SK-N-SH (cell line): ENCODE measurements around the gene FAXDC2.

Source experiments
- CHD2 ChIP-seq: fragments of 150-350 bp; IDR thresholded peaks from 2 replicates; pipeline ENCODE4 v1.6.1; 2018; ENCODE audit warnings: low read length; ENCODE audit not compliant: partially characterized antibody
- CTCF ChIP-seq: fragments of 200-600 bp; sonication (generic); IDR thresholded peaks from 2 replicates; pipeline ENCODE4 v1.6.1; 2017; ENCODE audit warnings: antibody characterized with exemption, mild to moderate bottlenecking, moderate library complexity
- EP300 ChIP-seq, 2 experiments: IDR thresholded peaks; 2 replicates each; pipeline versions ENCODE4 v1.4.0 to v1.6.1; 2012; ENCODE audit warnings: borderline replicate concordance in 1 of 2, low read depth in 1 of 2, low read length in 1 of 2
- EZH2phosphoT487 ChIP-seq: fragments of 200-600 bp; sonication (generic); IDR thresholded peaks from 2 replicates; pipeline ENCODE4 v1.6.1; 2017; ENCODE audit warnings: low read depth, mixed run types, mild to moderate bottlenecking, antibody characterized with exemption, moderate library complexity, borderline replicate concordance
- FOSL2 ChIP-seq: IDR thresholded peaks from 2 replicates; pipeline ENCODE4 v1.4.0; 2012; ENCODE audit warnings: low read depth, mild to moderate bottlenecking, moderate library complexity, borderline replicate concordance
- JUND ChIP-seq: IDR thresholded peaks from 2 replicates; pipeline ENCODE4 v1.4.0; 2012
- NRF1 ChIP-seq: IDR thresholded peaks from 2 replicates; pipeline ENCODE4 v1.6.1; 2012; ENCODE audit warnings: low read depth, mild to moderate bottlenecking, low read length
- POLR2AphosphoS5 ChIP-seq: IDR thresholded peaks from 2 replicates; pipeline ENCODE4 v1.6.1; 2012; ENCODE audit warnings: low read depth, low read length
- RCOR1 ChIP-seq: fragments of 150-350 bp; IDR thresholded peaks from 2 replicates; pipeline ENCODE4 v1.6.1; 2017; ENCODE audit warnings: antibody characterized with exemption, low read length
- TAF1 ChIP-seq: IDR thresholded peaks from 2 replicates; pipeline ENCODE4 v1.6.1; 2012; ENCODE audit warnings: low read depth, mild to moderate bottlenecking, low read length, moderate library complexity, borderline replicate concordance
- TCF12 ChIP-seq: IDR thresholded peaks from 2 replicates; pipeline ENCODE4 v1.4.0; 2012
- TEAD4 ChIP-seq: IDR thresholded peaks from 2 replicates; pipeline ENCODE4 v1.4.0; 2012; ENCODE audit warnings: mild to moderate bottlenecking, borderline replicate concordance; ENCODE audit not compliant: insufficient read depth

- TF ChIP-seq CTCF, result no peak
- TF ChIP-seq EZH2phosphoT487, result no peak
- TF ChIP-seq TCF12, result no peak
- no peak for TF ChIP-seq EP300 (IDR thresholded peaks at IDR 0.05; ENCODE audit: borderline replicate concordance in 1 of 2, low read depth in 1 of 2, low read length in 1 of 2)
- no peak for TF ChIP-seq TAF1
- no peak for TF ChIP-seq CHD2
- no peak for TF ChIP-seq TEAD4
- TF ChIP-seq POLR2AphosphoS5, result no peak
- TF ChIP-seq JUND, result no peak
- no peak for TF ChIP-seq NRF1
- no peak for TF ChIP-seq FOSL2
- TF ChIP-seq RCOR1, result no peak
Observed at GRCh38 chr5:154802050-154802449, 48.4 kb downstream of the FAXDC2 start.
